OCI-LY7 (cell line): ENCODE data around the gene MINDY2.

Source experiments
- CTCF ChIP-seq: fragments of 200-600 bp; sonication (generic); conservative IDR thresholded peaks from 2 replicates; pipeline ENCODE4 v1.5.1; 2014; ENCODE audit warnings: mild to moderate bottlenecking, antibody characterized with exemption, low read length, moderate library complexity, mixed read lengths
- EZH2phosphoT487 ChIP-seq: fragments of 200-600 bp; sonication (generic); IDR thresholded peaks from 2 replicates; pipeline ENCODE4 v1.6.1; 2018; ENCODE audit warnings: low read depth, borderline replicate concordance, mild to moderate bottlenecking, mixed run types, antibody characterized with exemption, low read length, moderate library complexity, mixed read lengths

DNA sequence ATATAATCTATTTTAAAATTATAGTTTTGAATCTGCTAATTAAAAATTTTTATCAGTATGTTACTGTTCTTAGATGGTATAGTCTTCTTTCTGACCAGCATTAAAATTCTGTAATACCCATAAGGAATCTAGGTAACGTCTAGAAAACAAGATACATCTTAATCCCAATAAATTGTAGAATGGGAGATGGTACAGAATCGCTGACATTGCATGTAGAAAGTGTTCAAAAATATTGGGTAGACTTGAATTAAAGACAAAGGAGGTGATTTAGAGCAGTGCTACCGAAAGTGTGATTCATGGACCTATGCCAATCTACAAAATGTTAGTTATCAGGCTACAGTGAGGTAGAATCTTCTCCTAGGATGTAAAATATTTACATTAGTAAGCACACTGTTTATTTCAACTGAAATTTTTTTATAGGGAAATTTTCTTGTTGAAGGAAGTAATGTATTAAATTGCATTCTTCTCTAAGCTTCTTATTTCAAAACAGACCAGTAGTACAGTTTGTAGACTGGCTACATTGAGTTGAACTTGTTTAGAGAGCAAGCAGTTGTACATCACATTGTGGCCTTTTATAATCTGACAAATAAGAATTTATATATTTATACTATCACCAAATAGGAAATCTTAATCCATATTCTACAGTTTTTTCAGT lies 17.1 kb downstream of the MINDY2 start:
- no peak for TF ChIP-seq CTCF
- no peak for TF ChIP-seq EZH2phosphoT487
